Measurements from ENCODE around the gene CYYR1. TPM values are rescaled to one million over a fixed set of nuclear protein-coding genes. Genes with fewer than 3 reads are reported as not detected.

CYYR1 gene
- total RNA-seq, 1 donor from 2014 or later: 3.7 TPM

GRCh38 chr21:26447932-26448475 lies 125.1 kb downstream of the CYYR1 start:
- DNase-seq (ENCODE audit: low read depth): no peak
- no peak overlapping the region for H3K4me3 ChIP-seq (ENCODE audit: low read depth, low read length)
- no peak for TF ChIP-seq CTCF (conservative IDR thresholded peaks at IDR 0.05; ENCODE audit: low read depth, low read length)

- DNase-seq (ENCODE audit: low read depth): no peak
- no peak overlapping the region for H3K4me3 ChIP-seq (ENCODE audit: low read depth, low read length)
- TF ChIP-seq CTCF (conservative IDR thresholded peaks at IDR 0.05; ENCODE audit: low read depth, low read length): no peak
Observed at GRCh38 chr21:26445440-26445839, 127.6 kb downstream of the CYYR1 start.

- no peak for DNase-seq (ENCODE audit: low read depth)
- H3K4me3 ChIP-seq (ENCODE audit: low read depth, low read length): no peak overlapping the region
- TF ChIP-seq CTCF (conservative IDR thresholded peaks at IDR 0.05; ENCODE audit: low read depth, low read length): no peak
Observed at GRCh38 chr21:26444646-26445045, 128.4 kb downstream of the CYYR1 start.

GRCh38 chr21:26443867-26444266 lies 129.2 kb downstream of the CYYR1 start:
- no peak for DNase-seq (ENCODE audit: low read depth)
- no peak overlapping the region for H3K4me3 ChIP-seq (ENCODE audit: low read depth, low read length)
- TF ChIP-seq CTCF (conservative IDR thresholded peaks at IDR 0.05; ENCODE audit: low read depth, low read length): no peak

GRCh38 chr21:26443291-26443690 lies 129.8 kb downstream of the CYYR1 start:
- DNase-seq (ENCODE audit: low read depth): no peak
- no peak overlapping the region for H3K4me3 ChIP-seq (ENCODE audit: low read depth, low read length)
- TF ChIP-seq CTCF (conservative IDR thresholded peaks at IDR 0.05; ENCODE audit: low read depth, low read length): no peak

GRCh38 chr21:26441149-26441548 lies 131.9 kb downstream of the CYYR1 start:
- DNase-seq (ENCODE audit: low read depth): no peak
- no peak overlapping the region for H3K4me3 ChIP-seq (ENCODE audit: low read depth, low read length)
- TF ChIP-seq CTCF (conservative IDR thresholded peaks at IDR 0.05; ENCODE audit: low read depth, low read length): no peak

- TF ChIP-seq CTCF (conservative IDR thresholded peaks at IDR 0.05; ENCODE audit: low read depth, low read length): no peak
- no peak overlapping the region for H3K4me3 ChIP-seq (ENCODE audit: low read depth, low read length)
- DNase-seq (ENCODE audit: low read depth): no peak
Observed at GRCh38 chr21:26438976-26439375, 134.1 kb downstream of the CYYR1 start.

Measured in epithelial cell of proximal tubule (primary cell).